Duodenal mucosa (tissue), 2 donors: ENCODE results near the gene ZNF296.
A peak's percentile ranks its signal among the peaks of the same experiment; 100 is the strongest.
"Not testable (repeated sequence)": the region's sequence is repeated elsewhere in the genome, so short reads cannot be mapped to it uniquely, and the experiment has no call there.

Experiments used
- H3K27ac ChIP-seq: one replicate; pipeline ENCODE4 v1.7.0; 2013; ENCODE audit warnings: low read depth, low read length
- H3K27me3 ChIP-seq, 2 donors: one replicate each; pipeline ENCODE4 v1.7.0; 2013; ENCODE audit warnings: low read length in 2 of 2, control low read depth in 1 of 2; ENCODE audit not compliant: insufficient read depth in 2 of 2, control insufficient read depth in 1 of 2
- H3K36me3 ChIP-seq, 2 donors: one replicate each; pipeline ENCODE4 v1.7.0; 2013; ENCODE audit warnings: low read length in 2 of 2, control low read depth in 1 of 2; ENCODE audit not compliant: insufficient read depth in 2 of 2, control insufficient read depth in 1 of 2
- H3K4me1 ChIP-seq, 2 donors: one replicate each; pipeline ENCODE4 v1.7.0; 2013; ENCODE audit warnings: low read length in 2 of 2, control low read depth in 1 of 2; ENCODE audit not compliant: insufficient read depth in 2 of 2, control insufficient read depth in 1 of 2
- H3K4me3 ChIP-seq, 2 donors: one replicate each; pipeline ENCODE4 v1.7.0; 2013; ENCODE audit warnings: low read length in 2 of 2, low read depth in 1 of 2
- H3K9ac ChIP-seq, 2 donors: one replicate each; pipeline ENCODE4 v1.7.0; 2013; ENCODE audit warnings: low read length in 2 of 2, low read depth in 1 of 2
- H3K9me3 ChIP-seq, 2 donors: one replicate each; pipeline ENCODE4 v1.7.0; 2013; ENCODE audit warnings: low read length in 2 of 2, control low read depth in 1 of 2; ENCODE audit not compliant: control insufficient read depth in 1 of 2

The ZNF296 gene

GRCh38 chr19:45117167-45117594 is 40.9 kb upstream of the ZNF296 start:
- Histone ChIP-seq H3K4me3 (peak overlapping the region in 1 of 2 donors; percentile 28), H3K9me3 (no peaks in the 10 kb centered on the region), H3K36me3 (peaks cover 0 to 2% of the 10 kb centered on the region in 2 donors), H3K27me3 (no peaks in the 10 kb centered on the region), H3K9ac (no peak overlapping the region), H3K27ac (no peak overlapping the region), H3K4me1 (peaks cover 48 to 63% of the 10 kb centered on the region in 2 donors)

GRCh38 chr19:45115809-45116615 is 39.7 kb upstream of the ZNF296 start:
- Histone ChIP-seq H3K4me1 (peaks cover 49 to 52% of the 10 kb centered on the region in 2 donors), H3K9ac (no peak overlapping the region), H3K36me3 (peaks cover 0 to 3% of the 10 kb centered on the region in 2 donors), H3K27me3 (no peaks in the 10 kb centered on the region), H3K9me3 (no peaks in the 10 kb centered on the region), H3K27ac (no peak overlapping the region), H3K4me3 (no peak overlapping the region)

- Histone ChIP-seq H3K4me1 (peaks cover 48 to 49% of the 10 kb centered on the region in 2 donors), H3K4me3 (peak overlapping the region in 1 of 2 donors; percentile 20), H3K27ac (peak overlapping the region; percentile 7), H3K9ac (no peak overlapping the region), H3K27me3 (no peaks in the 10 kb centered on the region), H3K9me3 (no peaks in the 10 kb centered on the region), H3K36me3 (peaks cover 0 to 3% of the 10 kb centered on the region in 2 donors)
Observed at GRCh38 chr19:45114116-45114515, 37.8 kb upstream of the ZNF296 start.

GRCh38 chr19:45113628-45114027 is 37.4 kb upstream of the ZNF296 start:
- Histone ChIP-seq H3K9me3 (no peaks in the 10 kb centered on the region), H3K4me1 (peaks cover 46 to 48% of the 10 kb centered on the region in 2 donors)

GRCh38 chr19:45112111-45112827 is 36.0 kb upstream of the ZNF296 start:
- H3K27me3 ChIP-seq = no peaks in the 10 kb centered on the region

More at GRCh38 chr19:45113628-45114027, 37.4 kb upstream of the ZNF296 start:
- H3K27ac ChIP-seq = peak overlapping the region; percentile 7
- H3K9ac ChIP-seq = peak overlapping the region; percentile 18 to 37
- peak overlapping the region; percentile 8 to 20 for H3K4me3 ChIP-seq
- no peaks in the 10 kb centered on the region for H3K27me3 ChIP-seq
- H3K36me3 ChIP-seq = peaks cover 0 to 3% of the 10 kb centered on the region in 2 donors

GRCh38 chr19:45110851-45111266 is 34.6 kb upstream of the ZNF296 start:
- Histone ChIP-seq H3K36me3 (peaks cover 0 to 3% of the 10 kb centered on the region in 2 donors), H3K4me3 (no peak overlapping the region), H3K9me3 (no peaks in the 10 kb centered on the region), H3K4me1 (peaks cover 23 to 25% of the 10 kb centered on the region in 2 donors), H3K27ac (no peak overlapping the region), H3K27me3 (no peaks in the 10 kb centered on the region), H3K9ac (no peak overlapping the region)

More at GRCh38 chr19:45112111-45112827, 36.0 kb upstream of the ZNF296 start:
- no peak overlapping the region for H3K27ac ChIP-seq
- H3K4me1 ChIP-seq = peaks cover 33 to 35% of the 10 kb centered on the region in 2 donors
- H3K4me3 ChIP-seq = no peak overlapping the region
- H3K36me3 ChIP-seq = peaks cover 0 to 3% of the 10 kb centered on the region in 2 donors
- H3K9ac ChIP-seq = peak overlapping the region in 1 of 2 donors; percentile 26
- no peaks in the 10 kb centered on the region for H3K9me3 ChIP-seq

GRCh38 chr19:45107621-45108150 is 31.4 kb upstream of the ZNF296 start:
- Histone ChIP-seq H3K27me3 (no peaks in the 10 kb centered on the region), H3K9ac (no peak overlapping the region), H3K27ac (no peak overlapping the region), H3K4me3 (no peak overlapping the region), H3K9me3 (no peaks in the 10 kb centered on the region), H3K36me3 (peaks cover 0 to 3% of the 10 kb centered on the region in 2 donors), H3K4me1 (peaks cover 35 to 37% of the 10 kb centered on the region in 2 donors)

- H3K4me1 ChIP-seq = peaks cover 42 to 43% of the 10 kb centered on the region in 2 donors
- not testable (repeated sequence) for H3K4me3 ChIP-seq, H3K9me3 ChIP-seq, H3K36me3 ChIP-seq, H3K9ac ChIP-seq, H3K27me3 ChIP-seq, H3K27ac ChIP-seq
Observed at GRCh38 chr19:45106363-45106762, 30.1 kb upstream of the ZNF296 start.

- Histone ChIP-seq H3K27me3 (no peaks in the 10 kb centered on the region), H3K9me3 (no peaks in the 10 kb centered on the region), H3K36me3 (no peaks in the 10 kb centered on the region), H3K4me3 (no peak overlapping the region), H3K27ac (no peak overlapping the region), H3K9ac (peak overlapping the region; percentile 7 to 29), H3K4me1 (peaks cover 57 to 58% of the 10 kb centered on the region in 2 donors)
Observed at GRCh38 chr19:45104658-45105349, 28.5 kb upstream of the ZNF296 start.
